ENCODE results near the gene HLA-DPB1. TPM values are rescaled to one million over a fixed set of nuclear protein-coding genes. Genes with fewer than 3 reads are reported as not detected.

HLA-DPB1 gene
- total RNA-seq, 4 donors from 2014 or later: 10.0 to 68.0 (median 40.4) TPM

DNA sequence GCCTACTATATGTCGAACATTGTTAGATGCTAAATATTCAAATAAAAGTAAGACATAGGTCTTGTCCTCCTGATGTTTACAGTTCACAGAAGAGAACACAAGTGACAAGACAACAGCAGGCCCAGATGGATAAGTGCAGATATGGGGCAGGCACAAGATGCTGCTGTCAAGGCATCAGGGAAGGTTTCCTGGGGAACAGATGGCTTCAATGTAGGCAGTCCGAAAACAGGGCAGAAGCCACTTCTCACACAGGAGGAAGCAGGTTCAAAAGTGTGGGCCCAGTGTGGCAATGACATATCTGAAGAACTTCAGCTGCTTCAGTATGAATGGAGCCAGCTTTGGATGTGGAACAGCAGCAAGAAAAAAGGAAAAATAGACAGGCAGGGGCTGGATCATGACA is 32.5 kb downstream of the HLA-DPB1 start:
- Histone ChIP-seq H3K36me3 (no peaks in the 10 kb centered on the region), H3K4me1 (no peaks in the 10 kb centered on the region), H3K9me3 (no peaks in the 10 kb centered on the region), H3K27me3 (peaks cover 49% of the 10 kb centered on the region), H3K4me3 (no peak overlapping the region), H3K27ac (no peak overlapping the region)
- intact Hi-C loops (cut with DNase I; ENCODE audit: low total_unique reads) (no loop called here), in situ Hi-C loops (cut with MboI; ENCODE audit: low pct_ligation_motif_present in 1 of 4, low pct_unique_long_range_greater_than_20kb in 1 of 4, low sequenced_read_pairs in 3 of 4) (loop anchor here in 1 of 4 donors (25.0 kb wide), 1 partner anchor 129 kb away; no protein-coding TSS in a partner anchor)
- WGBS, 2 donors (ENCODE audit: low coverage in 1 of 2): 78 to 90% methylated on average over 2 of the region's 2 CpGs
- TF ChIP-seq, protein P1, sequence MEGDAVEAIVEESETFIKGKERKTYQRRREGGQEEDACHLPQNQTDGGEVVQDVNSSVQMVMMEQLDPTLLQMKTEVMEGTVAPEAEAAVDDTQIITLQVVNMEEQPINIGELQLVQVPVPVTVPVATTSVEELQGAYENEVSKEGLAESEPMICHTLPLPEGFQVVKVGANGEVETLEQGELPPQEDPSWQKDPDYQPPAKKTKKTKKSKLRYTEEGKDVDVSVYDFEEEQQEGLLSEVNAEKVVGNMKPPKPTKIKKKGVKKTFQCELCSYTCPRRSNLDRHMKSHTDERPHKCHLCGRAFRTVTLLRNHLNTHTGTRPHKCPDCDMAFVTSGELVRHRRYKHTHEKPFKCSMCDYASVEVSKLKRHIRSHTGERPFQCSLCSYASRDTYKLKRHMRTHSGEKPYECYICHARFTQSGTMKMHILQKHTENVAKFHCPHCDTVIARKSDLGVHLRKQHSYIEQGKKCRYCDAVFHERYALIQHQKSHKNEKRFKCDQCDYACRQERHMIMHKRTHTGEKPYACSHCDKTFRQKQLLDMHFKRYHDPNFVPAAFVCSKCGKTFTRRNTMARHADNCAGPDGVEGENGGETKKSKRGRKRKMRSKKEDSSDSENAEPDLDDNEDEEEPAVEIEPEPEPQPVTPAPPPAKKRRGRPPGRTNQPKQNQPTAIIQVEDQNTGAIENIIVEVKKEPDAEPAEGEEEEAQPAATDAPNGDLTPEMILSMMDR (IDR thresholded peaks at IDR 0.05): no peak
- no peak for DNase-seq

DNA sequence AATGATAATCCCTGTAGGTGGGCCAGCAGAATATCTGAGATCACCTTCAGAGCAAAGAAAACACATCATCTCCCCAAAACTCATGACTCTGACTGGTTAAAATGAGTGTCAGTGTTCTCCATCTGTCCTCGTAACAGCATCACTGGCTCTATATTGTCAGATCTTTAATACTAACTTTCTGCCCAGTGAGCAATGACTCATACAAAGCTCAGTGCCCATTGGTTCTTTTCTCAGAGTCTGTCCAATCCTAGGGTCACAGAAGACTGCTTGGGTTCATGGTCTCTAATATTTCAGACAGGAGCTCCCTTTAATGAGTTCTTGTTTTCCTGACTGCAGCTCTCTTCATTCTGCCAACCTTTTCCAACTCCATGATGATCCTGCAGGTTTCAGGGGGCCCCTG is 36.4 kb downstream of the HLA-DPB1 start:
- TF ChIP-seq POLR2AphosphoS5 (IDR thresholded peaks at IDR 0.05): no peak
- no peak for TF ChIP-seq EP300 (IDR thresholded peaks at IDR 0.05; ENCODE audit: low read depth)
- TF ChIP-seq POLR2A (IDR thresholded peaks at IDR 0.05): no peak
- TF ChIP-seq, protein P1 (IDR thresholded peaks at IDR 0.05): no peak
- Histone ChIP-seq H3K36me3 (no peaks in the 10 kb centered on the region), H3K4me3 (no peak overlapping the region), H3K27ac (no peak overlapping the region), H3K27me3 (peaks cover 68% of the 10 kb centered on the region), H3K4me1 (peaks cover 0 to 4% (median 2%) of the 10 kb centered on the region in 4 donors), H3K9me3 (no peaks in the 10 kb centered on the region)
- WGBS, 2 donors (ENCODE audit: low coverage in 1 of 2): 14 to 50% methylated on average over 1 of the region's 1 CpG
- no peak for DNase-seq
- intact Hi-C loops (cut with DNase I; ENCODE audit: low total_unique reads): no loop called here
- in situ Hi-C loops (cut with MboI; ENCODE audit: low pct_ligation_motif_present in 1 of 4, low pct_unique_long_range_greater_than_20kb in 1 of 4, low sequenced_read_pairs in 3 of 4): loop anchor here in 1 of 4 donors (25.0 kb wide), 1 partner anchor 125 kb away; no protein-coding TSS in a partner anchor

DNA sequence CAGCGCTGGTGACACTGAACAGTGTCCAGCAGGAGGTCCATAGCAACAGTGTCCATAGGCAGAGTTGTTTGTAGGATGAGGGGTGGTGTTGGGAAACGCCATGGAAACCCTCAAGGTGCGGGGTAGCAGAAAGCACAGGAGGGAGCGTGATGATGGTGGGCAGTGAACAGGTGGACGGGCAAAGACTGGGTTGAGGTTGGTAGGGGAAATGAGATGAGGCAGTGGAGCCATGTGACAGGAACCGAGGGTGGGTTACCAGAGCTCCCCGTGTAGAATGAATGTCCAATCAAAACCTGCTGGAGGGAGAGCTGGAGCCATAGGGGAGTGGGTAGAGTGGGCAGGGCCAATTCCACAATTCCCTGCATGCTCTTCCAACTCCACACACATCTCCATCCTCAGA is 38.0 kb downstream of the HLA-DPB1 start:
- no peak for DNase-seq
- Histone ChIP-seq H3K9me3 (no peaks in the 10 kb centered on the region), H3K36me3 (no peaks in the 10 kb centered on the region), H3K4me3 (no peak overlapping the region), H3K27ac (no peak overlapping the region), H3K4me1 (peaks cover 0 to 5% (median 2%) of the 10 kb centered on the region in 4 donors), H3K27me3 (peaks cover 71% of the 10 kb centered on the region)
- no peak for TF ChIP-seq POLR2A (IDR thresholded peaks at IDR 0.05)
- TF ChIP-seq EP300 (IDR thresholded peaks at IDR 0.05; ENCODE audit: low read depth): no peak
- TF ChIP-seq POLR2AphosphoS5 (IDR thresholded peaks at IDR 0.05): no peak
- TF ChIP-seq, protein P1 (IDR thresholded peaks at IDR 0.05): no peak
- in situ Hi-C loops (cut with MboI; ENCODE audit: low pct_ligation_motif_present in 1 of 4, low pct_unique_long_range_greater_than_20kb in 1 of 4, low sequenced_read_pairs in 3 of 4): loop anchor here in 1 of 4 donors (25.0 kb wide), 1 partner anchor 124 kb away; no protein-coding TSS in a partner anchor
- intact Hi-C loops (cut with DNase I; ENCODE audit: low total_unique reads): no loop called here
- WGBS, 2 donors (ENCODE audit: low coverage in 1 of 2): 66 to 86% methylated on average over 5 to 7 of the region's 7 CpGs

DNA sequence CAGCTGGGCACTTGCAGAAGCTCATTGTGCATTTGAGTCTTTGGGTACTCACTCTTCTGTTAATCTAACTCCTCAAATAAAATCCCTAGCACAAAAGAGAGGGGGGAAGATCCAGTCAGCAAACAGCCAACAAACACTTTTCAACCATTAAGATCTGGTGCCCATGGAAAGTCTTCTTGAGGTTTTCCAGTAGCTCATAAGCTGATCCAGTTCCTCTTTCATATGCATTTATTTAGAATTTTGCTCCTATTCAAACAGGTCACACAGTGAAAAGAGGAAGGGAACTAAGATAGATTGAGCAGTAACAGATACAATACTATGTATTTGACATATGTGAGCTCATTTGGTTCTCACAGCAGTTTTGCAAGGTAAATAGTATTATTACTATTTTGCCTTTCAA is 38.6 kb downstream of the HLA-DPB1 start:
- intact Hi-C loops (cut with DNase I; ENCODE audit: low total_unique reads): no loop called here

More for the DNA sequence above, 38.6 kb downstream of the HLA-DPB1 start:
- Histone ChIP-seq H3K9me3 (no peaks in the 10 kb centered on the region), H3K27me3 (peaks cover 65% of the 10 kb centered on the region), H3K4me3 (no peak overlapping the region), H3K27ac (no peak overlapping the region), H3K4me1 (peaks cover 0 to 5% (median 2%) of the 10 kb centered on the region in 4 donors), H3K36me3 (no peaks in the 10 kb centered on the region)
- TF ChIP-seq EP300 (IDR thresholded peaks at IDR 0.05; ENCODE audit: low read depth): no peak
- TF ChIP-seq POLR2A (IDR thresholded peaks at IDR 0.05): no peak
- no peak for TF ChIP-seq POLR2AphosphoS5 (IDR thresholded peaks at IDR 0.05)
- TF ChIP-seq, protein P1 (IDR thresholded peaks at IDR 0.05): no peak
- in situ Hi-C loops (cut with MboI; ENCODE audit: low pct_ligation_motif_present in 1 of 4, low pct_unique_long_range_greater_than_20kb in 1 of 4, low sequenced_read_pairs in 3 of 4): loop anchor here in 1 of 4 donors (25.0 kb wide), 1 partner anchor 123 kb away; no protein-coding TSS in a partner anchor
- DNase-seq: no peak
